PC-3 (cell line): ENCODE data around the gene NTM. TPM values are rescaled to one million over a fixed set of nuclear protein-coding genes. Genes with fewer than 3 reads are reported as not detected.

Experiments
- ATAC-seq: fragments of 200-7000 bp; cut with Tn5 transposase; 2 replicates; pipeline ENCODE4 v1.9.1; 2020; ENCODE audit warnings: mild to moderate bottlenecking, moderate library complexity
- BruUV-seq: library from RNA; stranded (reverse); fragments of 400-500 nt; replicated peaks from 2 replicates; lab custom pipeline; 2021; lab: Mats Ljungman, UMichigan
- CTCF ChIA-PET: fragments of 300-600 bp; sonication (Branson Sonifier 250); formaldehyde crosslinking; loops from one replicate; lab custom pipeline; 2022; ENCODE audit warnings: antibody characterized with exemption; lab: Charles Lee
- POLR2A ChIA-PET: fragments of 300-600 bp; sonication (Branson Sonifier 250); formaldehyde crosslinking; loops from one replicate; lab custom pipeline; 2022; ENCODE audit warnings: antibody characterized with exemption; ENCODE audit not compliant: unreplicated experiment; lab: Charles Lee
- DNase-seq: peaks from one replicate; pipeline ENCODE4 v3.0.0-alpha.2; 2015
- H2AFZ ChIP-seq: fragments of 300-600 bp; sonication (generic); 2 replicates; pipeline ENCODE4 v1.6.0; 2016; ENCODE audit warnings: antibody characterized with exemption, low read length
- H3F3A ChIP-seq: fragments of 300-600 bp; sonication (generic); one replicate; pipeline ENCODE4 v1.6.0; 2017; ENCODE audit warnings: antibody characterized with exemption, low read length, control low read depth, mild to moderate bottlenecking; ENCODE audit not compliant: unreplicated experiment
- H3K27ac ChIP-seq: fragments of 300-600 bp; sonication (generic); 2 replicates; pipeline ENCODE4 v1.5.1; 2016; ENCODE audit warnings: mild to moderate bottlenecking, low read length
- H3K27me3 ChIP-seq: fragments of 300-600 bp; sonication (generic); 2 replicates; pipeline ENCODE4 v1.6.1; 2016; ENCODE audit warnings: low read length, mixed read lengths
- H3K36me3 ChIP-seq: fragments of 300-600 bp; sonication (generic); 2 replicates; pipeline ENCODE4 v1.6.1; 2016; ENCODE audit warnings: low read depth, mixed run types, low read length, mixed read lengths
- H3K4me1 ChIP-seq: fragments of 300-600 bp; sonication (generic); 2 replicates; pipeline ENCODE4 v1.5.1; 2016; ENCODE audit warnings: low read length; ENCODE audit not compliant: insufficient read depth
- H3K4me2 ChIP-seq: fragments of 300-600 bp; sonication (generic); 2 replicates; pipeline ENCODE4 v1.6.0; 2016; ENCODE audit warnings: low read length
- H3K4me3 ChIP-seq: fragments of 300-600 bp; sonication (generic); 2 replicates; pipeline ENCODE4 v1.5.1; 2016; ENCODE audit warnings: mild to moderate bottlenecking, low read length, mixed read lengths
- H3K79me2 ChIP-seq: fragments of 300-600 bp; sonication (generic); 2 replicates; pipeline ENCODE4 v1.6.1; 2017; ENCODE audit warnings: low read length, mixed read lengths
- H3K9ac ChIP-seq: fragments of 300-600 bp; sonication (generic); 2 replicates; pipeline ENCODE4 v1.6.0; 2016; ENCODE audit warnings: mild to moderate bottlenecking, low read length
- H3K9me2 ChIP-seq: fragments of 300-600 bp; sonication (generic); replicated peaks from 2 replicates; pipeline ENCODE4 v1.6.1; 2016; ENCODE audit warnings: mixed run types, low read length, mixed read lengths
- H3K9me3 ChIP-seq: fragments of 300-600 bp; sonication (generic); 2 replicates; pipeline ENCODE4 v1.6.1; 2016; ENCODE audit warnings: low read length, mixed read lengths
- H4K20me1 ChIP-seq: fragments of 300-600 bp; sonication (generic); 2 replicates; pipeline ENCODE4 v1.6.1; 2016; ENCODE audit warnings: low read length, mixed read lengths
- CTCF ChIP-seq: fragments of 300-600 bp; sonication (generic); conservative IDR thresholded peaks from 2 replicates; pipeline ENCODE4 v1.5.1; 2017; ENCODE audit warnings: antibody characterized with exemption, low read depth, mild to moderate bottlenecking, low read length
- EZH2 ChIP-seq: fragments of 300-600 bp; sonication (generic); IDR thresholded peaks from one replicate; pipeline ENCODE4 v1.6.1; 2017; ENCODE audit warnings: antibody characterized with exemption, mild to moderate bottlenecking, low read length; ENCODE audit not compliant: unreplicated experiment
- EZH2phosphoT487 ChIP-seq: fragments of 300-600 bp; sonication (generic); IDR thresholded peaks from 2 replicates; pipeline ENCODE4 v1.6.1; 2018; ENCODE audit warnings: mild to moderate bottlenecking, antibody characterized with exemption, low read length, borderline replicate concordance
- intact Hi-C: fragments of 100-400 bp; cut with micrococcal nuclease; formaldehyde crosslinking; loops from 2 replicates; pipeline ENCODE4 v1.9.0; 2023
- total RNA-seq: library from RNA; depleted of rRNA; stranded (reverse); fragments of >200 nt; gene quantifications from 2 replicates; pipeline ENCODE4 v1.2.3, GENCODE V29; 2014

Gene NTM
- total RNA-seq, 1 experiment from 2014 or later: not detected

GRCh38 chr11:132217856-132218255, 847.4 kb downstream of the NTM start:
- Histone ChIP-seq H3K36me3 (no peaks in the 10 kb centered on the region), H3K9me3 (peaks cover 9% of the 10 kb centered on the region; the same call in 1 of the 2 replicates), H3K4me2 (no peak overlapping the region), H3K9ac (no peak overlapping the region), H3K4me3 (no peak overlapping the region), H4K20me1 (no peaks in the 10 kb centered on the region), H3K79me2 (no peaks in the 10 kb centered on the region), H3K9me2 (no peaks in the 10 kb centered on the region), H2AFZ (no peak overlapping the region), H3K27ac (no peak overlapping the region), H3K27me3 (peaks cover 34% of the 10 kb centered on the region), H3K4me1 (no peaks in the 10 kb centered on the region), H3F3A (no peaks in the 10 kb centered on the region)
- CTCF ChIA-PET: no interaction called here
- POLR2A ChIA-PET: no interaction called here
- intact Hi-C loops: no loop called here
- TF ChIP-seq EZH2: no peak
- TF ChIP-seq CTCF: no peak
- TF ChIP-seq EZH2phosphoT487: no peak
- ATAC-seq (no peak), DNase-seq (no peak)
- no TSS peak for BruUV-seq

- intact Hi-C loops: no loop called here
- H3K4me3 ChIP-seq: no peak overlapping the region
- H2AFZ ChIP-seq: no peak overlapping the region
- no TSS peak for BruUV-seq
- CTCF ChIA-PET: no interaction called here
- no peaks in the 10 kb centered on the region for H3K9me2 ChIP-seq
- DNase-seq (no peak), ATAC-seq (no peak)
- no peak overlapping the region for H3K27ac ChIP-seq
- peaks cover 15% of the 10 kb centered on the region for H3K27me3 ChIP-seq
- H3F3A ChIP-seq: no peaks in the 10 kb centered on the region
- H3K36me3 ChIP-seq: no peaks in the 10 kb centered on the region
- no peak overlapping the region for H3K4me2 ChIP-seq
- H3K4me1 ChIP-seq: no peaks in the 10 kb centered on the region
- POLR2A ChIA-PET: no interaction called here
- no peaks in the 10 kb centered on the region for H4K20me1 ChIP-seq
- H3K79me2 ChIP-seq: no peaks in the 10 kb centered on the region
- H3K9ac ChIP-seq: no peak overlapping the region
- TF ChIP-seq CTCF: no peak
- no peak for TF ChIP-seq EZH2
- no peak for TF ChIP-seq EZH2phosphoT487
- H3K9me3 ChIP-seq: peaks cover 9% of the 10 kb centered on the region; the same call in 1 of the 2 replicates
Measured at GRCh38 chr11:132220474-132220873, 850.1 kb downstream of the NTM start.

GRCh38 chr11:132222345-132222744, 851.9 kb downstream of the NTM start:
- Histone ChIP-seq H3K9ac (no peak overlapping the region), H4K20me1 (no peaks in the 10 kb centered on the region), H3K27ac (no peak overlapping the region), H2AFZ (no peak overlapping the region), H3K36me3 (no peaks in the 10 kb centered on the region), H3K4me3 (no peak overlapping the region), H3K9me3 (peaks cover 9% of the 10 kb centered on the region; the same call in 1 of the 2 replicates), H3K79me2 (no peaks in the 10 kb centered on the region), H3K9me2 (no peaks in the 10 kb centered on the region), H3K4me1 (no peaks in the 10 kb centered on the region), H3F3A (no peaks in the 10 kb centered on the region), H3K4me2 (no peak overlapping the region), H3K27me3 (peaks cover 10% of the 10 kb centered on the region; the same call in 1 of the 2 replicates)
- CTCF ChIA-PET: no interaction called here
- intact Hi-C loops: no loop called here
- no peak for ATAC-seq
- POLR2A ChIA-PET: no interaction called here
- TF ChIP-seq CTCF (no peak), EZH2 (no peak), EZH2phosphoT487 (no peak)
- no TSS peak for BruUV-seq
- DNase-seq: no peak
